Measurements from ENCODE around the gene SUGP2. TPM values are rescaled to one million over a fixed set of nuclear protein-coding genes. Genes with fewer than 3 reads are reported as not detected.

Gene SUGP2
- total RNA-seq, 1 experiment from 2014 or later, result 95.2 TPM

GRCh38 chr19:18998276-18998675 is 35.0 kb downstream of the SUGP2 start:
- no peaks in the 10 kb centered on the region for H3K9me3 Mint-ChIP-seq
- Histone ChIP-seq H3K9me3 (ENCODE audit: control insufficient read depth, low read depth, low read length) (no peaks in the 10 kb centered on the region), H3K23me2 (ENCODE audit: insufficient read length, low read depth, low read length, poor library complexity, severe bottlenecking) (no peaks in the 10 kb centered on the region), H4K8ac (replicated peaks; ENCODE audit: insufficient read length, low read depth, low read length) (no peak overlapping the region), H3K27ac (ENCODE audit: insufficient read length, low read depth, low read length) (no peak overlapping the region), H3K9ac (ENCODE audit: extremely low read depth, insufficient read length, low read length) (no peak overlapping the region), H3K4me1 (ENCODE audit: insufficient read depth, low read length) (no peaks in the 10 kb centered on the region), H2BK15ac (ENCODE audit: low read depth, low read length) (no peak overlapping the region), H3K14ac (ENCODE audit: insufficient read depth, low read length) (no peak overlapping the region), H2BK120ac (ENCODE audit: low read depth, low read length, poor library complexity, severe bottlenecking) (no peak overlapping the region), H3K79me1 (ENCODE audit: insufficient read depth, low read depth, low read length, poor library complexity, severe bottlenecking) (no peaks in the 10 kb centered on the region), H2AFZ (ENCODE audit: low read length) (no peak overlapping the region), H4K20me1 (ENCODE audit: control insufficient read depth, insufficient read depth, insufficient read length) (no peaks in the 10 kb centered on the region), H3K18ac (ENCODE audit: insufficient read length, low read depth, low read length) (no peak overlapping the region), H4K5ac (ENCODE audit: insufficient read length, low read depth, low read length) (no peak overlapping the region), H2AK5ac (ENCODE audit: insufficient read length, low read length) (no peak overlapping the region), H3K4ac (ENCODE audit: low read depth, low read length) (no peak overlapping the region), H3K79me2 (ENCODE audit: insufficient read depth, low read length) (no peaks in the 10 kb centered on the region), H2BK5ac (ENCODE audit: insufficient read length, low read length) (no peak overlapping the region), H4K91ac (ENCODE audit: insufficient read length, low read depth, low read length) (no peak overlapping the region), H3K23ac (ENCODE audit: insufficient read length, low read depth, low read length) (no peak overlapping the region), H3K56ac (ENCODE audit: insufficient read length, low read depth, low read length) (no peak overlapping the region), H3K27me3 (ENCODE audit: insufficient read depth, low read length) (no peaks in the 10 kb centered on the region), H3T11ph (ENCODE audit: low read length) (no peak overlapping the region), H3K4me2 (ENCODE audit: insufficient read depth, insufficient read length, low read length) (no peak overlapping the region), H2BK12ac (ENCODE audit: insufficient read length, low read depth, low read length) (no peak overlapping the region), H2BK20ac (ENCODE audit: low read depth, low read length, poor library complexity, severe bottlenecking) (no peak overlapping the region)
- H3K36me3 Mint-ChIP-seq (ENCODE audit: insufficient read depth in 1 of 3, low read depth in 3 of 3), result peaks cover 45 to 77% (median 71%) of the 10 kb centered on the region in 3 experiments; a peak in 6 of 7 replicates
- H3K27me3 Mint-ChIP-seq (ENCODE audit: low read depth), result no peaks in the 10 kb centered on the region; the same call in 1 of the 2 replicates
- TF ChIP-seq CTCF (conservative IDR thresholded peaks at IDR 0.05), result no peak
- H3K4me1 Mint-ChIP-seq, result peaks cover 8 to 20% of the 10 kb centered on the region in 2 experiments
- peak overlapping the region in 2 of 3 experiments; percentile 16 to 19; a peak in 2 of 7 replicates for H3K27ac Mint-ChIP-seq
- WGBS (ENCODE audit: extremely low coverage, insufficient read length, low lambda C conversion rate), result no CpG with 5 or more reads among the region's 8 CpGs
- no peak overlapping the region for H3K4me3 Mint-ChIP-seq
- DNase-seq, result no peak
